Naive thymus-derived CD8-positive, alpha-beta T cell (primary cell): Measurements from ENCODE around the gene ATP9B. TPM values are rescaled to one million over a fixed set of nuclear protein-coding genes. Genes with fewer than 3 reads are reported as not detected.

Experiments used
- ATAC-seq, 2 donors: fragments of 150-1000 bp; cut with Tn5 transposase in 1 of 2; sonication (Bioruptor Pico), chemical (Tn5 transposase) in 1 of 2; 1 replicate in 1 of 2; 2 replicates in 1 of 2; pipeline ENCODE4 v1.10.0; 2021; ENCODE audit warnings: mild to moderate bottlenecking in 2 of 2, moderate library complexity in 2 of 2
- POLR2A ChIA-PET: fragments of 350-600 bp; sonication (Branson Sonifier 250); formaldehyde crosslinking; loops from one replicate; lab custom pipeline; 2021; ENCODE audit warnings: antibody characterized with exemption; lab: Charles Lee
- DNase-seq, 10 donors: peaks; one replicate each; pipeline versions ENCODE4 v3.0.0 to v3.0.0-alpha.2; 2020 to 2022
- H3K27ac Mint-ChIP-seq, 10 donors: one replicate each; pipeline ENCODE4 v1.8.0; 2020 to 2022; ENCODE audit warnings: mild to moderate bottlenecking in 10 of 10, mixed read lengths in 10 of 10, moderate library complexity in 4 of 10, inconsistent platforms in 1 of 10
- H3K27me3 Mint-ChIP-seq, 5 donors: one replicate each; pipeline ENCODE4 v1.8.0; 2021 to 2022; ENCODE audit warnings: mixed read lengths in 5 of 5
- H3K36me3 Mint-ChIP-seq, 3 donors: one replicate each; pipeline ENCODE4 v1.8.0; 2020 to 2022; ENCODE audit warnings: mixed read lengths in 3 of 3, mild to moderate bottlenecking in 2 of 3, inconsistent platforms in 1 of 3
- H3K4me1 Mint-ChIP-seq, 4 donors: one replicate each; pipeline ENCODE4 v1.8.0; 2021 to 2022; ENCODE audit warnings: mixed read lengths in 4 of 4
- H3K4me3 Mint-ChIP-seq, 10 donors: one replicate each; pipeline ENCODE4 v1.8.0; 2020 to 2022; ENCODE audit warnings: mild to moderate bottlenecking in 10 of 10, mixed read lengths in 10 of 10, moderate library complexity in 6 of 10, inconsistent platforms in 1 of 10
- H3K9me3 Mint-ChIP-seq, 9 donors: one replicate each; pipeline ENCODE4 v1.8.0; 2020 to 2022; ENCODE audit warnings: mixed read lengths in 9 of 9, mild to moderate bottlenecking in 3 of 9, inconsistent platforms in 1 of 9, moderate library complexity in 1 of 9
- polyA plus RNA-seq, 3 donors: library from polyadenylated mRNA; unstranded; fragments of 300-500 nt; fragmentation: Illumina TruSeq; gene quantifications; one replicate each; pipeline ENCODE4 v1.2.3, GENCODE V29; 2021
- total RNA-seq, 8 experiments: library from RNA in 2 of 8; stranded (reverse) in 2 of 8; gene quantifications; one replicate each; pipeline ENCODE4 v1.2.3 and lab custom pipeline; 2021 to 2026

ATP9B gene
- total and polyA plus RNA-seq, 5 experiments from 2014 or later, result 16.0 to 79.5 (median 18.6) TPM

GRCh38 chr18:79379251-79379905 is 310.2 kb downstream of the ATP9B start:
- Mint-ChIP-seq H3K4me1 (peaks cover 6 to 12% (median 10%) of the 10 kb centered on the region in 4 donors), H3K27me3 (no peaks in the 10 kb centered on the region), H3K27ac (peak overlapping the region in 6 of 10 donors; percentile 20 to 81 (median 64)), H3K9me3 (no peaks in the 10 kb centered on the region), H3K4me3 (no peak overlapping the region), H3K36me3 (peaks cover 0 to 29% (median 2%) of the 10 kb centered on the region in 3 donors)
- DNase-seq (no peak), ATAC-seq (no peak)
- POLR2A ChIA-PET, result interaction anchor here (0.7 to 1.1 kb wide), 2 partner anchors 26 to 140 kb away, joined by 3 read pairs; no protein-coding TSS in a partner anchor

GRCh38 chr18:79379931-79380815 is 311.0 kb downstream of the ATP9B start:
- no peak for DNase-seq

GRCh38 chr18:79380816-79381806 is 311.9 kb downstream of the ATP9B start:
- Mint-ChIP-seq H3K4me3 (no peak overlapping the region), H3K36me3 (peaks cover 0 to 18% (median 2%) of the 10 kb centered on the region in 3 donors), H3K4me1 (peaks cover 6 to 12% (median 8%) of the 10 kb centered on the region in 4 donors), H3K27me3 (no peaks in the 10 kb centered on the region), H3K27ac (peak overlapping the region in 5 of 10 donors; percentile 25 to 69 (median 38)), H3K9me3 (no peaks in the 10 kb centered on the region)
- POLR2A ChIA-PET, result interaction anchor here (0.8 to 1.5 kb wide), 5 partner anchors 23 to 264 kb away, joined by 3 to 7 read pairs (median 3); no protein-coding TSS in a partner anchor
- DNase-seq (peak; percentile 38 to 81 (median 64)), ATAC-seq (peak; percentile 46 to 62)

More at GRCh38 chr18:79379931-79380815, 311.0 kb downstream of the ATP9B start:
- Mint-ChIP-seq H3K4me1 (peaks cover 6 to 12% (median 8%) of the 10 kb centered on the region in 4 donors), H3K27me3 (no peaks in the 10 kb centered on the region), H3K27ac (peak overlapping the region in 1 of 10 donors; percentile 18), H3K36me3 (peaks cover 0 to 24% (median 2%) of the 10 kb centered on the region in 3 donors), H3K4me3 (no peak overlapping the region), H3K9me3 (no peaks in the 10 kb centered on the region)
- no peak for ATAC-seq
- POLR2A ChIA-PET, result interaction anchor here (0.8 to 1.5 kb wide), 4 partner anchors 24 to 265 kb away, joined by 3 to 5 read pairs (median 3); no protein-coding TSS in a partner anchor

GRCh38 chr18:79381811-79382311 is 312.7 kb downstream of the ATP9B start:
- ATAC-seq, result no peak
- no peaks in the 10 kb centered on the region for H3K9me3 Mint-ChIP-seq
- H3K36me3 Mint-ChIP-seq, result peaks cover 0 to 14% (median 2%) of the 10 kb centered on the region in 3 donors
- DNase-seq, result no peak
- no peaks in the 10 kb centered on the region for H3K27me3 Mint-ChIP-seq
- no peak overlapping the region for H3K4me3 Mint-ChIP-seq
- H3K27ac Mint-ChIP-seq, result peak overlapping the region in 1 of 10 donors; percentile 33
- peaks cover 6 to 12% (median 8%) of the 10 kb centered on the region in 4 donors for H3K4me1 Mint-ChIP-seq
- POLR2A ChIA-PET, result interaction anchor here (1.2 to 1.5 kb wide), 3 partner anchors 24 to 263 kb away, joined by 3 to 7 read pairs (median 3); no protein-coding TSS in a partner anchor

- Mint-ChIP-seq H3K4me3 (peak overlapping the region in 1 of 10 donors; percentile 6), H3K9me3 (no peaks in the 10 kb centered on the region), H3K27ac (peak overlapping the region in 1 of 10 donors; percentile 5), H3K36me3 (peaks cover 0 to 11% (median 2%) of the 10 kb centered on the region in 3 donors), H3K27me3 (peaks cover 0 to 3% (median 0%) of the 10 kb centered on the region in 5 donors), H3K4me1 (peaks cover 11 to 17% (median 12%) of the 10 kb centered on the region in 4 donors)
- no peak for DNase-seq
- ATAC-seq, result no peak
- POLR2A ChIA-PET, result no interaction called here
These were observed 313.6 kb downstream of the ATP9B start for GRCh38 chr18:79382681-79383387.

GRCh38 chr18:79383388-79384056 is 314.3 kb downstream of the ATP9B start:
- Mint-ChIP-seq H3K36me3 (peaks cover 0 to 4% (median 2%) of the 10 kb centered on the region in 3 donors), H3K9me3 (no peaks in the 10 kb centered on the region), H3K4me3 (no peak overlapping the region), H3K27me3 (peaks cover 0 to 4% (median 0%) of the 10 kb centered on the region in 5 donors), H3K4me1 (peaks cover 12 to 22% (median 15%) of the 10 kb centered on the region in 4 donors), H3K27ac (peak overlapping the region in 3 of 10 donors; percentile 29 to 77 (median 34))
- no peak for ATAC-seq
- DNase-seq, result no peak
- POLR2A ChIA-PET, result no interaction called here

GRCh38 chr18:79384151-79384807 is 315.1 kb downstream of the ATP9B start:
- Mint-ChIP-seq H3K9me3 (no peaks in the 10 kb centered on the region), H3K27me3 (peaks cover 0 to 8% (median 0%) of the 10 kb centered on the region in 5 donors), H3K36me3 (no peaks in the 10 kb centered on the region), H3K4me3 (peak overlapping the region in 1 of 10 donors; percentile 48), H3K27ac (peak overlapping the region in 3 of 10 donors; percentile 29 to 77 (median 43)), H3K4me1 (peaks cover 10 to 24% (median 16%) of the 10 kb centered on the region in 4 donors)
- ATAC-seq (no peak), DNase-seq (no peak)
- POLR2A ChIA-PET, result no interaction called here

GRCh38 chr18:79384834-79385233 is 315.6 kb downstream of the ATP9B start:
- Mint-ChIP-seq H3K9me3 (no peaks in the 10 kb centered on the region), H3K4me3 (no peak overlapping the region), H3K27me3 (peaks cover 0 to 10% (median 0%) of the 10 kb centered on the region in 5 donors), H3K36me3 (no peaks in the 10 kb centered on the region), H3K4me1 (peaks cover 14 to 21% (median 16%) of the 10 kb centered on the region in 4 donors), H3K27ac (peak overlapping the region in 1 of 10 donors; percentile 29)
- DNase-seq, result no peak
- ATAC-seq, result no peak
- POLR2A ChIA-PET, result interaction anchor here (0.7 to 1.0 kb wide), 2 partner anchors 21 to 466 kb away, joined by 3 to 6 read pairs; no protein-coding TSS in a partner anchor

GRCh38 chr18:79385326-79385707 is 316.1 kb downstream of the ATP9B start:
- POLR2A ChIA-PET, result interaction anchor here (0.7 to 1.0 kb wide), 2 partner anchors 21 to 465 kb away, joined by 3 to 6 read pairs; no protein-coding TSS in a partner anchor
- Mint-ChIP-seq H3K27me3 (peaks cover 0 to 10% (median 0%) of the 10 kb centered on the region in 5 donors), H3K36me3 (no peaks in the 10 kb centered on the region), H3K4me3 (no peak overlapping the region), H3K9me3 (no peaks in the 10 kb centered on the region), H3K27ac (no peak overlapping the region), H3K4me1 (peaks cover 14 to 20% (median 16%) of the 10 kb centered on the region in 4 donors)
- ATAC-seq (no peak), DNase-seq (no peak)
